Neural crest cell (in vitro differentiated cells): ENCODE data around the gene CCDC57. TPM values are rescaled to one million over a fixed set of nuclear protein-coding genes. Genes with fewer than 3 reads are reported as not detected.

Source experiments
- DNase-seq: peaks from one replicate; pipeline ENCODE4 v3.0.0; 2021; ENCODE audit warnings: low read depth, mixed read lengths, low spot score
- H3K27ac Mint-ChIP-seq: one replicate; pipeline ENCODE4 v1.8.0; 2021; ENCODE audit warnings: mild to moderate bottlenecking, mixed read lengths; ENCODE audit not compliant: unreplicated experiment
- H3K27me3 Mint-ChIP-seq: 2 replicates; pipeline ENCODE4 v1.8.0; 2021; ENCODE audit warnings: low read depth, mild to moderate bottlenecking, mixed read lengths
- H3K36me3 Mint-ChIP-seq: 2 replicates; pipeline ENCODE4 v1.8.0; 2021; ENCODE audit warnings: low read depth, mild to moderate bottlenecking, mixed read lengths
- H3K4me1 Mint-ChIP-seq: 2 replicates; pipeline ENCODE4 v1.8.0; 2021; ENCODE audit warnings: mixed read lengths
- H3K4me3 Mint-ChIP-seq: one replicate; pipeline ENCODE4 v1.8.0; 2021; ENCODE audit warnings: mild to moderate bottlenecking, mixed read lengths
- H3K9me3 Mint-ChIP-seq: 2 replicates; pipeline ENCODE4 v1.8.0; 2021; ENCODE audit warnings: mixed read lengths
- CTCF ChIP-seq: fragments of 200-600 bp; sonication (generic); conservative IDR thresholded peaks from 2 replicates; pipeline ENCODE4 v1.5.0; 2021; ENCODE audit warnings: antibody characterized with exemption, mild to moderate bottlenecking
- total RNA-seq: library from RNA; stranded (reverse); gene quantifications from 2 replicates; pipeline ENCODE4 v1.2.1, GENCODE V29; 2021

CCDC57 gene
- total RNA-seq, 1 donor from 2014 or later, result 47.5 TPM

GRCh38 chr17:82118815-82119380, 93.7 kb downstream of the CCDC57 start:
- H3K27me3 Mint-ChIP-seq, result no peaks in the 10 kb centered on the region
- no peaks in the 10 kb centered on the region for H3K36me3 Mint-ChIP-seq
- peak overlapping the region; percentile 57 for H3K27ac Mint-ChIP-seq
- no peak for DNase-seq
- peak overlapping the region; percentile 63 for H3K4me3 Mint-ChIP-seq
- TF ChIP-seq CTCF, result no peak
- peaks cover 50% of the 10 kb centered on the region for H3K4me1 Mint-ChIP-seq
- no peaks in the 10 kb centered on the region for H3K9me3 Mint-ChIP-seq

- Mint-ChIP-seq H3K27me3 (no peaks in the 10 kb centered on the region), H3K4me1 (peaks cover 50% of the 10 kb centered on the region), H3K27ac (peak overlapping the region; percentile 45), H3K4me3 (peak overlapping the region; percentile 63), H3K36me3 (no peaks in the 10 kb centered on the region), H3K9me3 (no peaks in the 10 kb centered on the region)
- no peak for DNase-seq
- no peak for TF ChIP-seq CTCF
Measured at GRCh38 chr17:82118168-82118814, 94.4 kb downstream of the CCDC57 start.

GRCh38 chr17:82117139-82118090, 95.2 kb downstream of the CCDC57 start:
- no peak for TF ChIP-seq CTCF
- Mint-ChIP-seq H3K4me3 (peak overlapping the region; percentile 3), H3K36me3 (no peaks in the 10 kb centered on the region), H3K9me3 (no peaks in the 10 kb centered on the region), H3K27me3 (no peaks in the 10 kb centered on the region), H3K4me1 (peaks cover 47% of the 10 kb centered on the region), H3K27ac (peak overlapping the region; percentile 39)
- no peak for DNase-seq

- Mint-ChIP-seq H3K27me3 (no peaks in the 10 kb centered on the region), H3K36me3 (no peaks in the 10 kb centered on the region), H3K9me3 (no peaks in the 10 kb centered on the region), H3K4me1 (peaks cover 41% of the 10 kb centered on the region), H3K4me3 (no peak overlapping the region), H3K27ac (peak overlapping the region; percentile 71)
- no peak for TF ChIP-seq CTCF
- no peak for DNase-seq
Measured at GRCh38 chr17:82116246-82116645, 96.4 kb downstream of the CCDC57 start.

- H3K27me3 Mint-ChIP-seq, result no peaks in the 10 kb centered on the region
- no peaks in the 10 kb centered on the region for H3K9me3 Mint-ChIP-seq
- H3K27ac Mint-ChIP-seq, result no peak overlapping the region
- no peak overlapping the region for H3K4me3 Mint-ChIP-seq
- peaks cover 35% of the 10 kb centered on the region for H3K4me1 Mint-ChIP-seq
- no peak for TF ChIP-seq CTCF
- no peak for DNase-seq
- no peaks in the 10 kb centered on the region for H3K36me3 Mint-ChIP-seq
Measured at GRCh38 chr17:82114872-82115271, 97.8 kb downstream of the CCDC57 start.
